Myocyte (in vitro differentiated cells): ENCODE measurements around the gene UMPS. TPM values are rescaled to one million over a fixed set of nuclear protein-coding genes. Genes with fewer than 3 reads are reported as not detected.

Experiments
- DNase-seq: peaks from one replicate; pipeline ENCODE4 v3.0.0-alpha.2; 2012; ENCODE audit warnings: low read depth
- polyA plus RNA-seq: library from polyadenylated mRNA; unstranded; fragments of >200 nt; gene quantifications from one replicate; pipeline ENCODE4 v1.2.1, GENCODE V29; 2012; ENCODE audit warnings: missing spikeins
- total RNA-seq: library from RNA; depleted of rRNA; stranded (reverse); fragments of >200 nt; gene quantifications from 2 replicates; pipeline ENCODE4 v1.2.3, GENCODE V29; 2014

Gene UMPS
- total RNA-seq = 11.6 and 18.7 TPM in 2 replicates
- 19.9 TPM for polyA plus RNA-seq

DNA sequence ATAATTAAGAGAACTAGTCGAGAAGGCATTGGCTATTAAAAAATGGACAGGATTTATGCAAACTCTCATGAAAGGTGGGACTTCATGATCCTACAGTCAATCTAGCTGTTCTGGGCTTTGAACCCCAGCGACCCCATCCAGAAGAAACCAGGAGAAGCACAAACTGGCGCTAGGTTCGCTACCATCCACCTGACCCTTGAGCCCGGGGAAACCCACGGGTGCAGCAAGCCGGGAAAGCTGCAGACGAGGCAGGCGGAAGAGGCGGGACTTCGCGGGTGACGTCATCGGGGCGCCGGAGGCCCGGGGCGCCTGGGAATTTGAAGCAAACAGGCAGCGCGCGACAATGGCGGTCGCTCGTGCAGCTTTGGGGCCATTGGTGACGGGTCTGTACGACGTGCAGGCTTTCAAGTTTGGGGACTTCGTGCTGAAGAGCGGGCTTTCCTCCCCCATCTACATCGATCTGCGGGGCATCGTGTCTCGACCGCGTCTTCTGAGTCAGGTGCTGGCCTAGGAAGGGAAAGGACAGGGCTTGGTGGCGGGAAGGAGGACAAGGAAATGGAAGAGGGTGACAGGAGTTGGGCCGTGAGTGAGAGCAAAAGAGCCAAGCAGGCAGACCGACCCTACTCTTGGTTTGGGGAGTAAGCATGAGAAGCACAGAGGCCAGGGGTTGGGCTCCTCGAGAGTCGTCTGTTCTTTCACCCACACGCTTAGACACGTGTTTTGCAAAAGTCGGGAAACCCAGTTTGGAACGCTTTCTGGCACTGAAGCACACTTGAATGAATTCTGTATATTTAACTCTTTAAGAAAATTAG lies at the start of gene UMPS:
Gene UMPS, plus strand, starts transcription at position 324 of the 812 bp plus-strand sequence. Its CDS starts 20 bp downstream, at position 344.
- DNase-seq = peak; percentile 89

DNA sequence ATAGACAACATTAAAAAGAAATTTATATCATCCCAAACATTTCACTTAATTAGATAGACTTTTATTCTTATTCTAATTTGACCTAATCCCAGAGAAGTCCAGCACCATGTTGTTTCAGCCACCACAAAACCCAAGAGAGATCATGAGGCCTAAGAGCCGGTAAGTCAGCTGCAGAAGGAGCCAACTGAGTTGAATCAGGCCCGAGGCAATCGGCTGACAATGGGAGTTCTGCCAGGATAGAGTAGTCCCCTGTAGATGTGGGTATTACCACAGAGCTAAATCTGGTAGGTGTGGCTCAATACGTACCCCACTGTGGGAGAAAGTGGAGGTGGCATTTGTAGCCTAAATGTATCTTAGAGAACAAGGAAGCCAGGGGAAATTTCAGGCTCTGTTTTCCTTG lies 49.7 kb upstream of the UMPS start:
- peak; percentile 20 for DNase-seq

DNA sequence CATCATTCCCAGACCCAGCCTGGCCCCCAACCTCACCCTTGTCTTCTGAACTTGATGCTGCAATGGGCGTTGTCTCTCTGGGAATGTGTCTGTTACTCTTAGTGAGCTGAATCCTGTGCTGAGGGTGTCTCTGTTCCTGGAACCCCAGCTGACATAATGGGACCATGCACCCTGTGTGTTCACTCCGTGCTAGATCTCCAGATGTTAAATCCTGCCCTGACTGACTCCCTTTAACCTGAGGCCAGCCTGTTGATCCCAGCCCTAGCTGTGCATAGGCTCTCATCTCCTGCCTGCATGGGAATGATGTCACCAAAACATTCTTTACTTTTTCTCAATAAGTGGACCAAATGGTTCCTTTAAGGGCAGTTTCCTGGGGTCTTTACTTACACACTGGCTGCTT lies 48.0 kb upstream of the UMPS start:
- no peak for DNase-seq

GRCh38 chr3:124684459-124684858 lies 45.8 kb upstream of the UMPS start:
- DNase-seq = no peak

- no peak for DNase-seq
Measured at GRCh38 chr3:124685067-124685466, 45.2 kb upstream of the UMPS start.

GRCh38 chr3:124685481-124685880 lies 44.8 kb upstream of the UMPS start:
- no peak for DNase-seq

GRCh38 chr3:124686028-124686670 lies 44.1 kb upstream of the UMPS start:
- no peak for DNase-seq

DNA sequence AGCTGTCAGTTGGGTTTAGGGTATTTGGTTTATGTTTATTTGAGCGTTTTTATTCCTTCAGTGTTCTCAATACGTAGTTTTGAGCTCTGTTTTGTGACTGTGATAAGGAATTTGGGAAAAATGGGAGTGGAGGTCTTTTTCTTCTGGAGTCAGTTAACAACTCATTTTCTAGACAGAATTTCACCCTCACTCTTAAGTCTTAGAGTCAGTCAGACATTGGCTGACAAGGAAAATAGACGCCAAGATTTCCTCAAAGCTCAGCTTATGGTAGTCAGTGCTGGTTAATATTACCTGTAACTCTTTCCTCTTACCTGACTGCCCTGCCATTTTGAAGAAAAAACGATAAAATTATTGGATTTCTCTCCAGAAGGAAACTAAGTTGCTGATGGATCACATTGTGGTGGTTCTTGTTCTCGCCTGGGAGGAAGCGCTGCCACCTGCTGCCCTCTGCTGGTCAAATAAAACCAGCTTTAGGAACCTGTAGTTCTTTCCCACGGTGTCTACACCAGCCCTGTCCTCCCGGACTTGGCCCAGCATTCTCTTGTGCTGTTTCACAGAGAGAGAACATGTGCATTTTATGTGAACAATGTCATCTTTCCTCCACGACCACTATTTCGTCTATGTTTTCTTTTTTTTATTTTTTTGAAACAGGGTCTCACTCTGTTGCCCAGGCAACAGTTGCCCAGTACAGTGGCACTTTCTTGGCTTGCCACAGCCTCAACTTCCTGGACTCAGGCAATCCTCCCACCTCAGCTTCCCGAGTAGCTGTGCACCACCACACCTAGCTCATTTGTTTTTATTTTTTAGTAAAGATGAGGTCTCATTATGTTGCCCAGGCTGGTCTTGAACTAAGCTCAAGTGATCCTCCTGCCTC lies 41.4 kb upstream of the UMPS start:
- peak; percentile 77 for DNase-seq

- no peak for DNase-seq
Measured at GRCh38 chr3:124691599-124691998, 38.7 kb upstream of the UMPS start.

DNA sequence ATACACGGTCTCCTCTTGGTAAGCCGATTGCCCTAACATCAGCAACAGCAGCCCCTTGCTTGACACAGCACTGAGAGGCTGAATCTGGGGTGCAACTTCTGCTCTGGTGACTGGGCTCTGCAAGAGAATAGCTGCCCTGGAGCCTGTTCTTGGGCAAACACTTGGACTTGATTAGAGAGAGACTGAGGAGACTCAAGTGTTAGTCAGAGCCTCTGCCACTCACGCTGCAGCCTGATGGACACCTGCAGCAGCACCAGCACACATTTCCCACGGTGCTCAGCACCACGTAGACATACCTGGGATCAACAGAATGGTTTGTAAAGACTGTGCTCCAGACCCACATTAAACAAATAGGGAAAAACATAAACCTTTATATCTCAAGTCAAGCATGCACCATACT lies 35.8 kb upstream of the UMPS start:
- DNase-seq = no peak

DNA sequence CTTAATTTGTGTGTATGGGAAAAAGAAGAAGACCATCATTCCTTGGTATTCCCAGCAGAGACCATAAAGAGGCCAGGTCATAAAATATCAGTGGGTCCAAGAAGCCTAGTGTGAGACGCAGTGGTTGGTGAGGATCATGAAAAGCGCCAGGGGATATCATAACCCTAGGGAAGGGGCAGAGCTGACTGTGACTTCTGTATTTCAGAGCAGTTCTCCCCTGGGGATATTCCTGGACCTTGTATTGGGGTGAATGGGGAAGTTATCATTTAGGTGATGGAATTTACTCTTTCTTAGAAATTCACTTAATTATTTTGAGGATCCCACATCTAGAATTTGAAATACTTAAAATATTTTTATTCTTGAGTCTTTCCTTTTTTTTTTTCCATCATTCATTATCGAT lies 34.9 kb upstream of the UMPS start:
- DNase-seq = no peak

GRCh38 chr3:124696006-124696405 lies 34.2 kb upstream of the UMPS start:
- DNase-seq = no peak

DNA sequence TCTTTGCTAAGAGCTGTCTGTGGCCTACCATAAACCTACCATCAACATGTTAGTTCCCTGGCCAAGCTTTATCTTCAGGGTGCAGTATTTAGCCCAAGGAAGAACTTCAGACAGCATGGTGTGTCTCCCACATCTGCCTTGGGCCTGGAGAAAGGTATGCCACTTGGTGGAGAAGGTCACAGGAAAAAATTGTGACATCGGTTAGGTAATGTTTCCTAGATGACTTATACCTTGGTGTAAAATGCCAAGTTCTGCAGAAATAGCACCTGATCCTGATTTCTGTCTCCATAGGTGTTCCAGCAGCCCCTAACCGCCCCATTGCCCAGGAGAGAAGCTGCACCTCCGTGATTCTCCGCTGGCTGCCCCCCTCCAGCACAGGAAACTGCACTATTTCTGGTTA lies 33.0 kb upstream of the UMPS start:
- no peak for DNase-seq

GRCh38 chr3:124698030-124698770 lies 32.1 kb upstream of the UMPS start:
- no peak for DNase-seq

GRCh38 chr3:124699051-124699450 lies 31.2 kb upstream of the UMPS start:
- no peak for DNase-seq

- no peak for DNase-seq
Measured at GRCh38 chr3:124699686-124700396, 30.4 kb upstream of the UMPS start.

GRCh38 chr3:124700880-124701684 lies 29.2 kb upstream of the UMPS start:
- no peak for DNase-seq

GRCh38 chr3:124701687-124702086 lies 28.6 kb upstream of the UMPS start:
- peak; percentile 47 for DNase-seq

- no peak for DNase-seq
Measured at GRCh38 chr3:124702950-124703349, 27.3 kb upstream of the UMPS start.

- no peak for DNase-seq
Measured at GRCh38 chr3:124705552-124705951, 24.7 kb upstream of the UMPS start.
